AG09319 (cell line): ENCODE results near the gene CACNA2D1.

ENCODE experiments used
- DNase-seq: peaks from one replicate; pipeline ENCODE4 v3.0.0-alpha.2; 2010; ENCODE audit warnings: low read depth; ENCODE audit errors: extremely low read depth
- TF ChIP-seq, protein P1 (sequence below): IDR thresholded peaks from 2 replicates; pipeline ENCODE4 v1.5.1; 2011; ENCODE audit warnings: low read depth, mild to moderate bottlenecking, inconsistent platforms, low read length, moderate library complexity

The CACNA2D1 gene

DNA sequence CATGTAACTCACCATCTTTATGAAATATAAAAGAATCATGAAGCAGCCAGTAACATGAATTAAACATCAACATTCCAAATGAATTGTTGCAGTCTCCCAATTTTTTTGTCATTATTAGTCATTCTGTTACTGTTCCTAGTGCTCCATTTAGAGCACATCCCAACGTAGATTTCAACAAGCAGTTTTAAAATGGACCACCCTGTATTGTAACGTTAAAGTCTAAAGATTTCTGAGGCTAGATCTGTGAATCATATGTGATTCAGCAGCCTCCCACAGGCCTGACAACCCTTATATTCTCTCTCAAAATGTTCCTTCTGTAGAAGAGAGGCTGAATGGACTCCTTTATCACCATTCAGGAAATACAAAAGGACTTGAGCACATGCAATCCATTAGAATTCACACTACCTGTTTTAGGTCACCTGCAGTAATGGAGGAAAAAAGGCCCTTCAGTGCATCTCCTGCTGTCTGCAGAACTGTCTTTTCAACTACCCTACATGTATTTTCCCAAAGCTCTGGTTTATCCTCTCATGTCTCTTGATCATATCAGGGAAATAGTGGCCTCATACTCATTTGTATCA lies 81.4 kb downstream of the CACNA2D1 start:
- peak; percentile 4 for DNase-seq
- TF ChIP-seq, protein P1, sequence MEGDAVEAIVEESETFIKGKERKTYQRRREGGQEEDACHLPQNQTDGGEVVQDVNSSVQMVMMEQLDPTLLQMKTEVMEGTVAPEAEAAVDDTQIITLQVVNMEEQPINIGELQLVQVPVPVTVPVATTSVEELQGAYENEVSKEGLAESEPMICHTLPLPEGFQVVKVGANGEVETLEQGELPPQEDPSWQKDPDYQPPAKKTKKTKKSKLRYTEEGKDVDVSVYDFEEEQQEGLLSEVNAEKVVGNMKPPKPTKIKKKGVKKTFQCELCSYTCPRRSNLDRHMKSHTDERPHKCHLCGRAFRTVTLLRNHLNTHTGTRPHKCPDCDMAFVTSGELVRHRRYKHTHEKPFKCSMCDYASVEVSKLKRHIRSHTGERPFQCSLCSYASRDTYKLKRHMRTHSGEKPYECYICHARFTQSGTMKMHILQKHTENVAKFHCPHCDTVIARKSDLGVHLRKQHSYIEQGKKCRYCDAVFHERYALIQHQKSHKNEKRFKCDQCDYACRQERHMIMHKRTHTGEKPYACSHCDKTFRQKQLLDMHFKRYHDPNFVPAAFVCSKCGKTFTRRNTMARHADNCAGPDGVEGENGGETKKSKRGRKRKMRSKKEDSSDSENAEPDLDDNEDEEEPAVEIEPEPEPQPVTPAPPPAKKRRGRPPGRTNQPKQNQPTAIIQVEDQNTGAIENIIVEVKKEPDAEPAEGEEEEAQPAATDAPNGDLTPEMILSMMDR: no peak

DNA sequence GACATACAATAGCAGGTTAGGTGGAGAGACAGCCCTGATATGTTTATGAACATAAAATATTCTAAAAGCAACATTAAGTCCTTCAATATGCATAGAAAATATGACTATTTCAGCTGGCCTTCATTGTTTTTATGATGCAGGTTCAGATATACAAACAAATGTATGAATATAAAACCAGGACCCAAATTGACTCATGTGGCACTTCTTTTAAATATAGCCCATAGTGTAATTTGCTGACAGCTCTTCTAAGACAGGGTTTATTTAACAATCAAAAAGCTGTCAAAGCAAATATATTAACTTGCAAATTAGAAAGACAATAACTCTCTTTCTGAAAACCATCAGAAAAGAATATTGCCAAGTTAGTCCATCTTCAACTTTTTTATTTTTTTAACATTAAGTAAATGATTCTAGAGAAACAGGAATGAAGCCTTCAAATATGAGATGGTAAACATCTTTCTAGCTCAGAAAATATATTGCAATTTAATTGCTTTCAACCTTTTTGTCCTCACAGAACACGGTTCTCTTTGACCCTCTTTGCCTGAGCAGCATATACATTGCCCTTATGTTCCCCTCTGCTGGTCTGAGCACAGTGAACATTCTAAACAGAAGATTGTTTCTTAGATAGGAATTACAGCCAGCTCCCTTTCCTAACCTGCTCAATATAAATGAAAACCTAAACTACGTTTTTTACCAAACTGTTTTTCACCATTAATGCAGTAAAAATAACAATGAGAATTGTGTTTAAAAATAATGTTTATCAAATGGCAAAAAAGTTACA lies 82.8 kb downstream of the CACNA2D1 start:
- DNase-seq: no peak
- TF ChIP-seq, protein P1: no peak

DNA sequence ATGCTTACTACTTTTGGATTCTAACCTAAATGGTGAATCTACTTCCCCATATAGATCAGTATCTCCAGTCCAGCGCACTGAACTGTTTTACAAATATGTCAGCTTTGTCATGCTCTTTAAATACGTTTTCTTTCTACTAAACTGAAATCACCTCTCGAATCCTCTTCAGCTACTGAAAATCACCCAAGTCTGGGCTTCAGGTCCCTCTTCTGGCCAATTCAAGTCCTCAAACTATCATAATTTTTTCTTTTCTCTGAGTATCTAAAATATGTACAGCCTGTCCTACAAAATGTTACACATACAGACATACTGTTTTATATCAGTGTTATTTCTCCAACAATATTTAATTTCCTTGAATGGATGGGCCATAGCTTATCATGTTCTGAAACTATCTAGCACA lies 84.2 kb downstream of the CACNA2D1 start:
- TF ChIP-seq, protein P1: no peak
- DNase-seq: no peak

DNA sequence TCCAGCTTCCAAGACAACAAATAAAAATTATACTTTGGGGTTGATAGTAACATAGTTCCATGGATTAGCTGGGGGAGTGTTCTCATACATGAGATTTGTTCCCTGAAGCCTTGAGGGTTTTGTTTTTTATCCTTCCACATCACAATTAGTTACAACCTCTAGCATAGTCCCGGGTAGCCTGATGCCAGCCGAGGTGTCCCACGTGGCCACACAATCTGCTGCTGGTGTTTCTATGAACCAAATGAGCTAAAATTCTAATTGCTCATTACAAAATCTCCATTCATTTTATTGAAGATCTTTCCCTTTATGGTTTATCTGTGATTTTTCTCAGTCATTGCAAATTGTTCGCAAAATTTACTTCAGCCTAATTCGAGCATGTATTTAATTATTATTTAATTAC lies 84.7 kb downstream of the CACNA2D1 start:
- TF ChIP-seq, protein P1: no peak
- DNase-seq: no peak

DNA sequence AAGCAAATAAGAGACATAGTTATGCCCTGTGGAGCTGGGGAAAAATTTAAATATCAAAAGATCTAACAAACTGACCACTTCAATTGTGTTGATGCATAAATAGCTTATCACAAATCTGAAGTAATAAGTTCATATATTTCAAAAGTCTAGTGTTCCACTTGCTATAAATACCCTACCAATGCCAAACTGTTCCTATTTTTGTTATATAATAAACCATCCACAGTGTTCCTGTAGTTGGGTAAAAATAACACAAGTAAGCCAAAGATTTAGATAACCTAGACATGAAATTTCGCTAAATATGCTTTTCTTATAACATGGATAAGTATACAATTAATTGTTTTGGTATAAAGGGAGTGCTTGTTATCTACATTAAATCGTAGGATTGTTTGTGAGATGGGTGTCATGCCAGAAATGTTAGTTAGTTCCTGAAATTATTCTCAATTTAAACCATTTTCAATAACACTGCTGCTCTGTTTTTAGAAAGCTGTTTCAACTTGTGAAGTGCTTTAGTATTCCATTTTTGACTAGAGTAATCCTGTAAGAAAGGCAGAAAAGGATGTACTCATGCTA lies 85.5 kb downstream of the CACNA2D1 start:
- DNase-seq: no peak
- TF ChIP-seq, protein P1: no peak

DNA sequence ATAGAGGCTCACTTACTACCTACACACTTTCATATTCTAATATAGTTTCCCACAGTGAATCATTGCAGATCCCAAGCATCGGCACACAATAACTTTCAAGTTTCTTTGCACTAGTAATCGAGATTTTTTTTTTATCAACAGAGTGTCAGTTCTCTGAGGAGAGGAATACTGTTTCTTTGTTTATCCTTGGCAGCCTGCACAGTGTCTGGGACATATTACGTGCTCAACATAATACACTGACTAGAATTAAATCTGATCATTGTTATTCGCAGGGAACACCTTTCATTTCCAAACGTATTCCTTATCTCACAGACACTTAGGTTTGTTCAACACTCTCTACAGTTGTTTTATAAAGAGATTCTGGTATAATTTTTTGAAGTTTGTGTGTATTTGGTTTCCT lies 95.3 kb downstream of the CACNA2D1 start:
- TF ChIP-seq, protein P1: no peak
- no peak for DNase-seq

DNA sequence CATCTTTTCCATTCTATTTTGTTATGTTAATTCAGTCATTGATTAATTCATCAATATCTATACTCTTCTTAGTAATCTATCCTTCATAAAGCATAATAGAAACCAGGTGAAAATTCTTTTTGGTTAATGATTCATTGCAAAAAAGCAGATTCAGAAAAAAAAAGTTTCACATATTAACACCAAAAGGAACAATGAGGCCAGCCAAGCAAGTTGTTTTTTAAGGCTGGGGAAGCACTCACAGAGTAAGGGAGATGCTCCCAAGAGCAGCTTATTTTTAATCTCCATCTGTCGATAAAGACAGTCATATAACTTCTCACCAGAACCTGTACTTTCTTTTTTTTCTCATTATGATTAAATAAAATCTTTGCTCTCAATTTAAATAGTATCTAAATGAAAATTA lies 95.8 kb downstream of the CACNA2D1 start:
- TF ChIP-seq, protein P1: no peak
- no peak for DNase-seq
